COLO829 (cell line): ENCODE data around the gene RBM26.

Experiments
- DNase-seq: peaks from one replicate; pipeline ENCODE4 v3.0.0; 2012; ENCODE audit warnings: low spot score

Gene RBM26

GRCh38 chr13:79273045-79273444 is 133.0 kb downstream of the RBM26 start:
- no peak for DNase-seq

DNA sequence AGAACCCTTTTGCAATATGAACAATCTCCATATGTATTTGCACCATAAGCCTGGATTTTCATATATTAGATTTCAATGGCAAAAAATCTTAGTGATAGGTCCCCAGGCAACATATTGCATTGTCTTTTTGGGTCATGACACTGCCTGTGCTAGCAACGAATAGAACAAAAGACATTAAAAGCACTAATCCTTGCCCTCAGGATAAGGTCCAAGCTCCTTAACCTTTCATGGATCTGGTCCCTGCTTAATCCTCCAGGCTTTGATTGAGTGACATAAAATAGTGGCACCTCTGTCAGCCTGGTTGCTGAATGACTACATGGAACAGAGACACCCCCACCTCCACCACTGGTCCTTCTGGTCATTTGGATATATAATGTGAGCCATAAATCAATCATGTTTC is 134.4 kb downstream of the RBM26 start:
- no peak for DNase-seq

- DNase-seq, result no peak
These were observed 135.2 kb downstream of the RBM26 start for GRCh38 chr13:79270859-79271258.
